Smooth muscle cell (in vitro differentiated cells): ENCODE measurements around the gene SAG. TPM values are rescaled to one million over a fixed set of nuclear protein-coding genes. Genes with fewer than 3 reads are reported as not detected.
A peak's percentile ranks its signal among the peaks of the same experiment; 100 is the strongest.

ENCODE experiments used
- DNase-seq: peaks from one replicate; lab custom pipeline; 2025; ENCODE audit not compliant: unreplicated experiment; lab: John Stamatoyannopoulos, UW
- H2AFZ ChIP-seq: fragments of 200-600 bp; sonication (generic); 2 replicates; pipeline ENCODE4 v1.6.0; 2016; ENCODE audit warnings: antibody characterized with exemption, low read depth, mild to moderate bottlenecking
- H3F3A ChIP-seq: fragments of 200-600 bp; sonication (generic); 2 replicates; pipeline ENCODE4 v1.6.0; 2017; ENCODE audit warnings: antibody characterized with exemption, low read depth
- H3K27ac ChIP-seq: fragments of 200-600 bp; sonication (generic); 2 replicates; pipeline ENCODE4 v1.5.1; 2016; ENCODE audit warnings: low read depth, mild to moderate bottlenecking
- H3K27me3 ChIP-seq: fragments of 200-600 bp; sonication (generic); 2 replicates; pipeline ENCODE4 v1.6.1; 2016; ENCODE audit warnings: low read depth, mild to moderate bottlenecking
- H3K36me3 ChIP-seq: fragments of 200-600 bp; sonication (generic); 2 replicates; pipeline ENCODE4 v1.5.1; 2016; ENCODE audit warnings: low read depth
- H3K4me1 ChIP-seq: fragments of 200-600 bp; sonication (generic); 2 replicates; pipeline ENCODE4 v1.5.1; 2016; ENCODE audit warnings: low read depth
- H3K4me2 ChIP-seq: fragments of 200-600 bp; sonication (generic); 2 replicates; pipeline ENCODE4 v1.6.0; 2016; ENCODE audit warnings: mild to moderate bottlenecking
- H3K4me3 ChIP-seq: fragments of 200-600 bp; sonication (generic); 2 replicates; pipeline ENCODE4 v1.5.1; 2016; ENCODE audit warnings: mild to moderate bottlenecking
- H3K79me2 ChIP-seq: fragments of 200-600 bp; sonication (generic); 2 replicates; pipeline ENCODE4 v1.6.0; 2016; ENCODE audit warnings: low read depth, mild to moderate bottlenecking
- H3K9ac ChIP-seq: fragments of 200-600 bp; sonication (generic); 2 replicates; pipeline ENCODE4 v1.6.0; 2016; ENCODE audit warnings: low read depth
- H3K9me3 ChIP-seq: fragments of 200-600 bp; sonication (generic); replicated peaks from 2 replicates; pipeline ENCODE4 v1.5.1; 2016; ENCODE audit warnings: low read depth
- H4K20me1 ChIP-seq: fragments of 200-600 bp; sonication (generic); 2 replicates; pipeline ENCODE4 v1.6.0; 2016; ENCODE audit warnings: low read depth
- CTCF ChIP-seq: fragments of 200-600 bp; sonication (generic); IDR thresholded peaks from 2 replicates; pipeline ENCODE4 v1.5.1; 2017; ENCODE audit warnings: borderline replicate concordance, mild to moderate bottlenecking, antibody characterized with exemption; ENCODE audit not compliant: insufficient read depth, poor library complexity, severe bottlenecking
- WGBS: methylation state at CpG from one replicate; pipeline ENCODE4 v1.1.7; 2016; ENCODE audit warnings: low lambda C conversion rate; 5-methylcytosine and 5-hydroxymethylcytosine counted together
- polyA plus RNA-seq: library from polyadenylated mRNA; unstranded; fragments of >200 nt; fragmentation: Nextera tagmentation; extraction: Ambion mirVana; gene quantifications from 2 replicates; pipeline ENCODE4 v1.2.1, GENCODE V29; 2016
- total RNA-seq: library from RNA; depleted of rRNA; stranded (reverse); fragments of >200 nt; gene quantifications from 2 replicates; pipeline ENCODE4 v1.2.3, GENCODE V29; 2014

The SAG gene
- total and polyA plus RNA-seq, 2 experiments from 2014 or later: not detected

- 54% methylated on average over 4 of the region's 4 CpGs for WGBS
- no peak for DNase-seq
- peaks cover 20% of the 10 kb centered on the region for H3K4me1 ChIP-seq
These were observed 49.1 kb downstream of the SAG start for GRCh38 chr2:233356546-233357308.

GRCh38 chr2:233358335-233358734 lies 50.7 kb downstream of the SAG start:
- peaks cover 38% of the 10 kb centered on the region for H4K20me1 ChIP-seq
- H3K4me2 ChIP-seq: peak overlapping the region; percentile 56
- H3K4me1 ChIP-seq: peaks cover 18% of the 10 kb centered on the region
- H2AFZ ChIP-seq: no peak overlapping the region
- no peak for TF ChIP-seq CTCF
- no peak overlapping the region for H3K9ac ChIP-seq
- H3K9me3 ChIP-seq: no peaks in the 10 kb centered on the region
- H3K27ac ChIP-seq: peak overlapping the region; percentile 86
- no peak for DNase-seq
- no peaks in the 10 kb centered on the region for H3K36me3 ChIP-seq
- peaks cover 33% of the 10 kb centered on the region for H3K79me2 ChIP-seq
- H3K4me3 ChIP-seq: no peak overlapping the region
- H3K27me3 ChIP-seq: no peaks in the 10 kb centered on the region
- H3F3A ChIP-seq: peaks cover 40% of the 10 kb centered on the region
- WGBS: 62% methylated on average over 4 of the region's 4 CpGs

More at GRCh38 chr2:233356546-233357308, 49.1 kb downstream of the SAG start:
- H3K9me3 ChIP-seq: no peaks in the 10 kb centered on the region
- no peak overlapping the region for H3K4me3 ChIP-seq
- H3F3A ChIP-seq: peaks cover 33% of the 10 kb centered on the region
- no peak overlapping the region for H2AFZ ChIP-seq
- peaks cover 38% of the 10 kb centered on the region for H4K20me1 ChIP-seq
- TF ChIP-seq CTCF: no peak
- H3K27ac ChIP-seq: peak overlapping the region; percentile 11
- H3K9ac ChIP-seq: no peak overlapping the region
- no peaks in the 10 kb centered on the region for H3K36me3 ChIP-seq
- H3K4me2 ChIP-seq: peak overlapping the region; percentile 93
- no peaks in the 10 kb centered on the region for H3K27me3 ChIP-seq
- H3K79me2 ChIP-seq: peaks cover 17% of the 10 kb centered on the region

- no peak overlapping the region for H2AFZ ChIP-seq
- WGBS: 22% methylated on average over 6 of the region's 6 CpGs
These were observed 51.3 kb downstream of the SAG start for GRCh38 chr2:233358947-233359346.

More at GRCh38 chr2:233358947-233359346, 51.3 kb downstream of the SAG start:
- H4K20me1 ChIP-seq: peaks cover 38% of the 10 kb centered on the region
- H3F3A ChIP-seq: peaks cover 40% of the 10 kb centered on the region
- no peak for DNase-seq
- TF ChIP-seq CTCF: no peak
- H3K79me2 ChIP-seq: peaks cover 39% of the 10 kb centered on the region
- peak overlapping the region; percentile 86 for H3K27ac ChIP-seq
- H3K4me3 ChIP-seq: no peak overlapping the region
- no peaks in the 10 kb centered on the region for H3K27me3 ChIP-seq
- no peak overlapping the region for H3K9ac ChIP-seq
- no peaks in the 10 kb centered on the region for H3K9me3 ChIP-seq
- H3K4me1 ChIP-seq: peaks cover 12% of the 10 kb centered on the region
- H3K36me3 ChIP-seq: no peaks in the 10 kb centered on the region
- H3K4me2 ChIP-seq: peak overlapping the region; percentile 56
